Measurements from ENCODE around the gene SPAG9.

- TF ChIP-seq TAF1 (IDR thresholded peaks at IDR 0.05; ENCODE audit: low read depth), result no peak
- TF ChIP-seq CTCF (IDR thresholded peaks at IDR 0.05; ENCODE audit: poor library complexity, severe bottlenecking), result no peak
- no peak for TF ChIP-seq EZH2 (IDR thresholded peaks at IDR 0.05; ENCODE audit: borderline replicate concordance, insufficient read depth, low read length, poor library complexity, severe bottlenecking)
- TF ChIP-seq POLR2AphosphoS5 (IDR thresholded peaks at IDR 0.05), result no peak
Measured at GRCh38 chr17:50977487-50978159, 143.0 kb downstream of the SPAG9 start.

Measured in neural cell (in vitro differentiated cells).